Stimulated activated CD8-positive, alpha-beta memory T cell treated with anti-CD3 and anti-CD28 coated beads, Interleukin-2, amount 100 ng/mL, for 1 hour (primary cell): Measurements from ENCODE around the gene DEUP1.
"Not testable (repeated sequence)": the region's sequence is repeated elsewhere in the genome, so short reads cannot be mapped to it uniquely, and the experiment has no call there.

ENCODE experiments used
- DNase-seq, 2 donors: peaks; one replicate each; pipeline ENCODE4 v3.0.0-alpha.2; 2020; ENCODE audit warnings: low read depth in 2 of 2

Gene DEUP1

DNA sequence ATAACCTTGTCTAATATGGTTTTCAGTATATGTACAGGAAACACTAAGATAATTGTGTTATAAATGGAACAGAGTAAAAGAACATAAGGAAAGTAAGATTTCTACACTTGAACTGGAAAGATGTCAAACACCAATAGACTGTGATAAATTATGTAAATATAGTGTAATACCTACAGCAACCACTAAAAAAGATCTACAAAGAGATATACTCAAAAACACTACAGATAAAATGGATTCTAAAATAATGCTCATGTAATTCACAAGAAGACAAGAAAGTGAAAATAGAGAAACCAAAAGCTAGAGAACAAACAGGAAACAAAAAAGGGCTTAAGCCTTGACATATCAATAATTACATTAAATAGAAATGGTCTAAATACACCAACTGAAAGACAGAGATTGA lies 30.9 kb downstream of the DEUP1 start:
- DNase-seq: no peak

DNA sequence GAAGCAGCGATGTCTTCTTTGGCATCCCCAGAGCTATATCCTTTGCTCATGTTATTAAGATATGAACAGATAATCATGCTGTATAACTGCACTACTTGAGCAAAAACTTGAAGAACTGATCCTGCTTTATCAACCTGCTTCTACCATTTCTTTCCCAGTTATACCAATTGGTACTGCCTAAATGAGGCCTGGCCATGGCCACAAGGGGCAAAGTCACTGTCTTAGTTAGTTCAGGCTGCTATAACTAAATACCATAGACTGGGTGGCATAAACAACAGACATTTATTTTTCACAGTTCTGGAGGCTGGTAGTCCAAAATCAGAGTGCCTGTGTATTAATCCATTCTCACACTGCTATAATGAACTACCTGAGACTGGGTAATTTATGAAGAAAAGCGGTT lies 37.5 kb downstream of the DEUP1 start:
- no peak for DNase-seq

DNA sequence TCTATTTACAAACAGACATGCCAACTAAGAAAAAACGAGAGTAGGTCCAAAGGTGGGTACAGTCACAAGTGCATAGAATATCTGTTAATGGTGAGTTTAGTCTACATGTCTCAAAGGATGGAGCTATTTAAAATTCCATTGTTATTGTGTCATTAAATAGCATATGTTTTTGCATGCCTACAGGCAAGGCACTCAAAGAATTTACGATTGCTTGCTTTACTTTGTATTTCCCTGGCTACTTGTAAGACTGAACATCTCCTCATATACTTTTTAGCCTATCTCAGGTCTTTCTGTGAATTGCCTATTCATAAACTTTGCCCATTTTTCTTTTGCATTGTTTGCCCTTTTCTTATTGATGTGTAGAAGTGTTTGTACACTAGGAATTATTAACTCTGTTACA lies 39.7 kb downstream of the DEUP1 start:
- no peak for DNase-seq

DNA sequence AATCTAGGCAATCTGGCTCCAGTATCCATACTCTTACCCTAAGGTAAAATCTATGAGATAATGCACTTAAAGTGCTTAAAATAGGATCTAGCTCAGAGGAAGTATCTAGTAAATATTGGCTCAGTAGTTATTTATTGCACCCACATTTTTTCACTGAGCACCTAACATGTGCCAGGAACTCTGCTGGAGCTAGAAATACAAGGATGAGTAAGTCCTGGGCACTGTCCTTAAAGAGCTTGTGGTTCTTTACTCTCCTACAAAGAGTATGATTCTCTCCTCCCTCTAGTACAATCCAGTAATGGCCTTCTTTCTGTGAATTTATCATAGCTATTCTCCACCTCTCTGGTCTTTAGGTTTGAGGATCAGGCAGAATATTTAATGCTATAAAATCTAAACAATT lies 59.2 kb downstream of the DEUP1 start:
- no peak for DNase-seq

DNA sequence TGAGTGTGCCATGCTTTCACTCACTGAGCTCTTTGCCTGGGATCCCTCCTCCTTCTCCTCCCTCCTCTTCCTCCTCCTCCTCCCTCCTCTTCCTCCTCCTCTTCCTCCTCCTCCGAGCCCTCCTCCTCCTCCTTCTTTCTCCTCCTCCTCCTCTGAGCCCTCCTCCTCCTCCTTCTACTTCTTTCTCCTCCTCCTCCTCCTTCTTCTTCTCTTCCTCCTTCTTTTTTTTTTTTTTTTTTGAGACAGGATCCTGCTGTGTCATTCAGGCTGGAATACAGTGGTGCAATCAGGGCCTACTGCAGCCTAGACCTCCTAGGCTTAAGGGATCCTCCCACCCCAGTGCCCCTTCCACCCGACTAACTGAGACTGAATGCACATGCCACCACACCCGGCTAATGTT lies 62.3 kb downstream of the DEUP1 start:
- no peak for DNase-seq

DNA sequence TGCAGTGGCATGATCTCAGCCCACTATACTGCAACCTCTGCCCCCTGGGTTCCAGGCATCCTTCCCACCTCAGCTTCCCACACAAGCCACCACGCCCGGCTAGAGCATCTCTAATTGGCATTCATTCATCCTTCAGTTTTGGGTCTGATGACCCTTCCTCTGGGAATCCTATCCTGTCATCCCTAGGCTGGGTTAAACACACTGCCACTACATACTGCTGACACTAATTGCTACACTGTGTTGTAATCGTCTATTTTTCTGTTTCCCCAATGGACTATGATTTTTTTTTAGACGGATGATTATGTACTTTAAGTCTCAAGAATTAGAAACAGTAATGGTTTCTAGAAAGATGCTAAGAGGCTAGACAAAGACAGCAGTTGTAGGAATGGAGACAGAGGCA lies 62.8 kb downstream of the DEUP1 start:
- DNase-seq: no peak

DNA sequence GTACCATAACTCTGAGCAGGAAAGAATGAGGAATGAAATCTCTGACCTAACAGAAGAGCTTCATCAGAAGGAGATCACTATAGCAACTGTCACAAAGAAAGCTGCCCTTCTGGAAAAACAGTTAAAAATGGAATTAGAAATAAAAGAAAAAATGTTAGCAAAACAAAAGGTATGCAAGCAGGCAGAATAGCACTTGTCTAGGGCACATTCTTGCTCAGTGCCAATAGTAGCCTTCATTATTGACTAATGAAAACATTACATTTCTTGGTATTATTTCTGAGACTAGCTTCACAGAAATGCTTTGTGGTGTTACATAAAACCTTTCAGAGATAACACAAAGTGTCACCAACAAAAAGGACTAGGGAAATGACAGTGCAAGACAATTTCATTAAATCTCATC lies 63.9 kb downstream of the DEUP1 start:
- DNase-seq: no peak

DNA sequence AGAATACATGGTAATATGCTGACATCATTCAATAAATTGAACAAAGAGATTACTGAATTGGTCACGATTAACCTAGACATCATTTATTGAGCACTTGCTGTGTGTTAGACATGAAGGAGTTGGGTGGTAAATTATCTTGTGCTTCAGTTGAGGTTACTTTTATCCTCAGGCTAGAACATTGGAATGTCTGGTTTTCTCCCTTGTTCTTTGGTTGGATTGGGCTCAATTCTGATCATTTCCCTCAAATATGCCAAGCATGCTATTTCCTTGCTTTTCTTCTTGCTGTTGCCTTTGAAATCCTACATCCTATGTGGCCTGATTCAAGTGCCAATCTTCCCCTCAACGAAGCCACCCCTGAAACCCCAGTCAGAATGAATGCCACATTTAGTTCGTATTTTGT lies 65.8 kb downstream of the DEUP1 start:
- DNase-seq: no peak

DNA sequence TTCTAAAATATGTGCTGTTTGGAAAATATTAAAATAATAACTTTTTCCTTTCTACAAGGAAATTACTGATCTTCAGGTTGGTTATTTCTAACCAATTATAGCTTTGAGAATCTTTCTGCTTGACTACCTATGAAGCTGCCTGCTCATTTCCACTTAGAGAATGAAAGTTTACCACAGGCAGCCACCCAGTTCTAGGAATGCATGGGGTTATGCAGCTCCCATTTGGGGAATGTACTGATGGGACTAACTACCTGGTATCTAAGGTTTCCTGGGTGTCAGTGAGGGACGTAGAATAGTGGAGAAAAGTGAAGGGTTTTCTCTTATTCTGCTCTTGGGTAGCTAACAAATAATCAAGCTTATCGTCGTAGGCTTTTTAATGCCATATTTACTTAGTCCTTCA lies 73.4 kb downstream of the DEUP1 start:
- no peak for DNase-seq

DNA sequence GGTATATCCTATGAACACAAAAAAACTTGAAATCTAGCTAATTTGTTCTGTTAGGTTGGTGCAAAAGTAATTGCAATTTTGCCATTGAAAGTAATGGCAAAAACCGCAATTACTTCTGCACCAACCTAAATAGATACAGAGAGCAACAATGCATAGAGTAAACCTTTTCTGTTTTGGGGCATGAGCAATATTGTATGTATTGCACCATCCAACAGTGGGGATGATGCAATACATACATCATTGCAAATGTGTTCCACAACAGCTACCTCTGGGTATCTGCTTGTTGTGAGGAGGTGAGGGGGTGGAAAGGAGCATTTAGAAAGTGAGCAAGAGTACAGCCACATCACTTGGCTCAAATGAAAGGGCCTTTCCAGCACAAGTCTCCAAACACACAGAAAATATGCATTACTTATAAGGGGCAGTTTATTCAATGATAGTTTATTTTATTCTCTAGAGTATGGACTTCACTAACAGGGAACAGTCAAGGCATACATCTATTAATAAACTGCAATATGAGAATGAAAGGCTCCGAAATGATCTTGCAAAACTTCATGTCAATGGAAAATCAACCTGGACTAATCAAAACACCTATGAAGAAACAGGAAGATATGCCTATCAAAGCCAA lies 77.3 kb downstream of the DEUP1 start:
- no peak for DNase-seq

DNA sequence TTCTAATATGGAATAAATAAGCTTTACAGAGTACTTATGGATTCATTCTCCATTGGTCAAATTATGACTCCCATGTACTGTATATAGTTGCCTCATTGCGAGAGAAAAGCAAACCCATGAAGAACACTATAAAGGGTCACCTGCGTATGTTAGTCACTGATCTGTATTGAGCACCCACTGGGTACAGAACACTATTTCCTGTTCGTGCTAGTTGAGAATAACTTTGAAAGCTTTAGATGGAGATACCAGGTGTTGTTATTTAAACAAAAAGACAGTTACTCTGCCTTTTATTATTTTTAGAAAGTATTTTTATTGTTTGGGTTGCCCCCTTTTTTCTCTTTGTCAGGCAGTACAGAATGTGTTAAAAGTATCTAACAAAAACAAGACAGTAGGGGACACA lies 79.9 kb downstream of the DEUP1 start:
- no peak for DNase-seq

DNA sequence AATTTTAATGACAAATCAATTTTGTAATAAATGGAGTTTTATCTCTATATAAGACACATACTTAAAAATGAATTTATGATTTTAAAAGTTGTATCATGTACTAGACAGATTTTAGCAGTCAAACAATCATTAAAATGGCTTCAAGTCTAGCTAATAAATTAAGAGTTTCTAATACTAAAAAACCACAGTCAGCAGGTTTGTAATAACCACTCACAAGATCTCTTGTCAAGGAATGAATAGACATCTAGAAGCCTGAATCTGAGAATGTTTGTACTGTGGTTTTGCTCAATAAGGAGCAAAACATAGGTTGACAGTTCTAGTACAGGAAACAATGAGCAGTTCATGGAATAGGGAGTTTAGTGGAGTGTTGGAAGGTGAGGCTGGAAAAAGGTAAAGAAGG lies 81.2 kb downstream of the DEUP1 start:
- DNase-seq: no peak

DNA sequence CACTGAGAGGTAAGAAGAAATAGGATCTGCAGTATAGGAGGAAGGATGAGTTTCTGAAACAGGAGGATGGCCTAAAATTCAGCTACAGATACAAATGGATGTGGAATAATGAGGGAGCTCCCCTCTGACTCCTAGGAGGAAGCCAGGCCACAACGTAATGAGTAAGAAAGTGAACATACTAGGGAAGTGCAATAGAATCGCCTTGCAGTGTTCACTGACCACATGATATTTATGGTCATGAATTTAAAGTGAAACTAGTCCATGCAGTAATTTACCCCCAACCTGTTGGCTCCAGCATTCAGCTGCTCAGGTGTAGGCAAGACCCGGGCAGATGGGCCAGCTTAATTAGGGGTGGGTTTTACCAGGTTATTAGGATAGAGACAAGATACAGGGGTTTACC lies 101.7 kb downstream of the DEUP1 start:
- DNase-seq: no peak

DNA sequence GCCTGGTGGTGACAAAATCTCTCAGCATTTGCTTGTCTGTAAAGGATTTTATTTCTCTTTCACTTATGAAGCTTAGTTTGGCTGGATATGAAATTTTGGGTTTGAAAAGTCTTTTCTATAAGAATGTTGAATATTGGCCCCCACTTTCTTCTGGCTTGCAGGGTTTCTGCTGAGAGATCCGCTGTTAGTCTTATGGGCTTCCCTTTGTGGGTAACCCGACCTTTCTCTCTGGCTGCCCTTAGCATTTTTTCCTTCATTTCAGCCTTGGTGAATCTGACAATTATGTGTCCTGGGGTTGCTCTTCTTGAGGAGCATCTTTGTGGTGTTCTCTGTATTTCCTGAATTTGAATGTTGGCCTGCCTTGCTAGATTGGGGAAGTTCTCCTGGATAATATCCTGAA lies 112.7 kb downstream of the DEUP1 start:
- DNase-seq: not testable (repeated sequence)

DNA sequence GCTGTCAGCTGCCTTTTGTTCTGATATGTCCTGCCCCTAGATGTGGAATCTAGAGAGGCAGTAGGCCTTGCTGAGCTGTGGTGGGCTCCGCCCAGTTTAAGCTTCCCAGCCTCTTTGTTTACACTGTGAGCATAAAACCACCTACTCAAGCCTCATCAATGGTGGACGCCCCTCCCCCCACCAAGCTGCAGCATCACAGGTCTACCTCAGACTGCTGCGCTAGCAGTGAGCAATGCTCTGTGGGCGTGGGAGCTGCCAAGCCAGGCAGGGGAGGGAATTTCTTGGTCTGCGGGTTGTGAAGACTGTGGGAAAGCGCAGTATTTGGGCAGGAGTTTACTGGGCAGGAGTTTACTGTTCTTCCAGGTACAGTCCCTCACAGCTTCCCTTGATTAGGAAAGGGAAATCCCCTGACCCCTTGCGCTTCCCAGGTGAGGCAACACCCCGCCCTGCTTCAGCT lies 114.1 kb downstream of the DEUP1 start:
- DNase-seq: no peak

DNA sequence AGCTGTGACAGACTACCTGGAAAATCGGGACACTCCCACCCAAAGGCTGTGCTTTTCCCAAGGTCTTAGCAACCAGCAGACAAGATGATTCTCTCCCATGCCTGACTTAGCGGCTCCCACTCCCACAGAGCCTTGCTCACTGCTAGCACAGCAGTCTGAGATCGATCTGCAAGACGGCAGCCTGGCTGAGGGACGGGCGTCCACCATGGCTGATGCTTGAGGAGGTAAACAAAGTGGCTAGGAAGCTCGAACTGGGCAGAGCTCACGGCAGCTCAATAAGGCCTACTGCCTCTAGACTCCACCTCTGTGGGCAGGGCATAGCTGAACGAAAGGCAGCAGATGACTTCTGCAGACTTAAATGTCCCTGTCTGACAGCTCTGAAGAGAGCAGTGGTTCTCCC lies 127.7 kb downstream of the DEUP1 start:
- no peak for DNase-seq

DNA sequence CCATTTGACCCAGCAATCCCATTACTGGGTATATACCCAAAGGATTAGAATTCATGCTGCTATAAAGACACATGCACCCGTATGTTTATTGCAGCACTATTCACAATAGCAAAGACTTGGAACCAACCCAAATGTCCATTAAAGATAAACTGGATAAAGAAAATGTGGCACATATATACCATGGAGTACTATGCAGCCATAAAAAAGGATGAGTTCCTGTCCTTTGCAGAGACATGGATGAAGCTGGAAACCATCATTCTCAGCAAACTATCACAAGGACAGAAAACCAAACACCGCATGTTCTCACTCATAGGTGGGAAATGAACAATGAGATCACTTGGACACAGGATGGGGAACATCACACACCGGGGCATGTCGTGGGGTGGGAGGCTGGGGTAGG lies 133.1 kb downstream of the DEUP1 start:
- DNase-seq: not testable (repeated sequence)

DNA sequence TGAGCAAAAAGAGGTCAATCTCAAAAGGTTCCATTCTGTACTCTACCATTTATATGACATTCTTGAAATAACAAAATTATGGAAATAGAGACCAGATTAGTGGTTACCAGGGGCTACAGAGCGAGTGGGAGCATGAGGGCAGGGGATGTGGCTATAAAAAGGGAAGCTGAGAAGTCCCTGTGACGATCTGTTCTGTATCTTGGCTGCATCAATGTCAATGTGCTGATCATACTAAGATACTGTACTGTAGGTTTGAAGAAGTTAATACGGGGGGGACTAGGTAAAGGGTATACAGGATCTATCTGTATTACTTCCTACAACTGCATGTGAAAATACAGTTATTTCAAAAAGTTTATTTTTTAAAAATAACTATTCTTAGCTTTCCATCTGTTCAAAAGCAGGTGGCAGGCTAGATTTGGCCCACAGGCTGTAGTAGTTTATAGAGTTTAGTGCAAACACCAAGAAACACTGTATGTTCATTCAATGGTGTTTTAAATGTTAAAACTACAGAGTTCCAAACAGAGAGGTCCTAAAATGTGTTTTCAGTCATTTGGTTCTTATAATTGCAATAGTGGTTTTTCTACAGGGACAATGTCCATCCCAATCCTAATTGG lies 134.5 kb downstream of the DEUP1 start:
- no peak for DNase-seq

DNA sequence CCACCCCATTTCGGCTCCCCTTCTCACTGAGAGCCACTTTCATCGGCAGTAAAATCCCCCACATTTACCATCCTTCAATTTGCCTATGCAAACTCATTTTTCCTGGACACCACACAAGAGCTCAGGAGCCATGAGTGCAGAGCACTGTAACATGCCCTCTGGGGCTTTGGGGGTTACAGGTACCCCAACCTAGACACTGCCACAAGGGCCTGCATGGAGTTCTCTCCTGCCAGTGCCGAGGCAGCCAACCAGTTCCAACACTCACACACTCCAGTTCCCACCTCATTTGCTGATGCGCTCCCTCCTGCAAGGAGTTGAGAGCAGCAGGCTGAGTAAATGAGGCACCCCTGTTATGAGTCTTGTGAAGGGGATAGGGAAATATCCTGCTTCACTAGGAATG lies 136.5 kb downstream of the DEUP1 start:
- no peak for DNase-seq

DNA sequence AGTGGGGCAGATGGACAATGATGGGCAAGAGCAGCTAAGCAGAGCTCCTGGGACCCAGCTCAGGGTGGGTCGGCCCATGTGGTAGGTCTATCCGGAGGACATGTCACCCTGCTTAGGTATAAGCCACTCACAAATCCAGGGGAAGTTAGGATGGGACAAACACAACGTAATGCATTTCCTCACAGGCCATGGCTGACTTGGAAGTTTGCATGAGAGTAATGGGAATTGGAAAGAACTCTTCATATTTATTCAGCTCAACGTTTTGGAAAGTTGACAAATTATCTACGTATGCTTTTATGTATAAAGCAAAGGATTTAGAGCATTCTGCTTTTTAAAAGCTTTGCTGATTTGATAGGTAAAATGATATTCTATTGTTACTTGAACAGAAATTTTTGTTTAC lies 137.7 kb downstream of the DEUP1 start:
- no peak for DNase-seq

DNA sequence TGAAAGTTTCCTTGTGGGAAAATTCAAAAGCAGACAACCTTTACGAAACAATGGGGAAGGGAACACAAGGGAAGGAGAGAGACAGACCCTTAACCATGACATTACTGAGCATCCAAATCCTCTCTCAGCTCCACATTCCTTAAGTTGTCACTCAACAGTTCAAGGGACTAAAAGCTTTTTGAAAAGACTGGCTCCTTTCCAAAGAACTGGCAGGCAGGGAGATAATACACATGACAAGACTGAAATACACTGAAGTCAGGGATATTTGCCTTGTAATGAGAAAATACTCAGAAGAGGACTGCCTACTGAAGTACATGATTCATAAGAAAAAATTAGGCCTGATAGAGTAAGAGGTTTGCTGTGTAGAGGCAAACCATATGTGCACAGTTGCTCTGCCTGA lies 143.6 kb downstream of the DEUP1 start:
- no peak for DNase-seq

DNA sequence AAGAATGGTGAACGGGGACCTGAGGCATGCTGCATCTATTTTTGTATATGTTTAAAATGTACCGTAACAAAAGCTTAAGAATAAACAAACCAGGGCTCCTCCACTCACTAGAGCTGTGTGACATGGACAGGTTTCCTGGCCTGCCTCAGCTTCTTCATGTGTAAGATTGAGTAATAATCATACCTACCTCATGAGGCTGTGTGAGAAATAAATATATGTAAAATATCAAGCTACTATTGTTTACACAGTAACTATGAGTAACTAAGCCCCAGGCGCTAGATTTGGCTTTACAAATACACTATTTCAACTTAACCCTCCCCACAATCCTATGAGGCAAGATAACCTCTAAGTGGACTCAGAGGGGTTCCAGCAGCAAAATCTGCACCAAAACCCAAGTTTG lies 146.3 kb downstream of the DEUP1 start:
- DNase-seq: no peak

DNA sequence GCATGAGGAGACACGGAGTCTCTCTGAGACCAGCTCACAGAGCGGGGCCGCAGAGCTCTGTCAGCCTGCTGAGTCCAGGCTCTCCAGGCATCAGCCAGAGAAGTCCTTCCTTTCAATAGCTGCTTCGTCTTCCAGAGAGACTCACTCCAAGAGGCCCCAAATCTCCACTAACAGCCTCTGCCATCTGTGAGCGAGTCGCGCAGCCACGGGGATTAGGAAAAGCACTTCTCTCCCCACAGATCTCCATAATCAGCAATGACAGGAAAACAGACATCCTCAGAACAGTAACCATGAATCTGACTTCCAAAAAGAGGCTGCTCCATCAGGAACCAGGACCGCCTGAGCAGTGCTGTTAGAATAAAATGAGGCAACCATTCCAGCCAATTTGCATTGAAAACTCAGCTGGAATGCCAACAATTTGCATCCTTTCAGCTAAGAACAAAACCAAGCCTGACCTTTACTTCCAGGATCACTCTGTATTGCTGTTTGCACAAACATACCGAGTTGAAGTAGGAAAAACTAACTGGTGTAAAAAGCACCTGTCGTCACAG lies 147.2 kb downstream of the DEUP1 start:
- no peak for DNase-seq

DNA sequence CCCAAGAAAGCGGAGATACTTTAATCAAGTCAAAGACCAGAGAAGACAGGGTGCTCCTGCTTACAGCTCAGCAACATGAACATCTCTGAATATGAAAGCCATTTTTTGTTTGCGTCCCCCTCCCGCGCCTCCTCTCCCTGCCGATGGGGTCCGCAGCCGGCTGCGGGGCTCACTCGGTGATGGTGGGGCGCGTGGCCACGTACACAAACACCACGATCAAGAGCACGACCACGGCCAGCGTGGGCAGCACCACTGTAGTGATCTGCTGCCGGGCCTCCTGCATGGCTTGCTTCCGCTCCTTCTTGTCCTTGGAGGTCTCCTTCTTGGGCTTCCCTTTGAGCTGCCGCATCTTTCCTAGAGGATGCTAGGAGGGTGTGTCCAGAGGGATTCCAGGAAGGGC lies 148.3 kb downstream of the DEUP1 start:
- DNase-seq: no peak
